Sigmoid colon (tissue), 3 donors: ENCODE measurements around the gene TNFAIP8L3.

Experiments
- CTCF ChIP-seq, 4 experiments: fragments of 450-650 bp in 3 of 4; fragments of 200-600 bp in 1 of 4; IDR thresholded peaks; one replicate each; pipeline ENCODE4 v1.5.1; 2016 to 2019; ENCODE audit warnings: antibody characterized with exemption in 4 of 4, mild to moderate bottlenecking in 3 of 4, moderate library complexity in 2 of 4
- POLR2A ChIP-seq, 2 donors: fragments of 450-650 bp; IDR thresholded peaks; one replicate each; pipeline ENCODE4 v1.6.1; 2016; ENCODE audit warnings: antibody characterized with exemption in 2 of 2, mild to moderate bottlenecking in 2 of 2, moderate library complexity in 2 of 2

DNA sequence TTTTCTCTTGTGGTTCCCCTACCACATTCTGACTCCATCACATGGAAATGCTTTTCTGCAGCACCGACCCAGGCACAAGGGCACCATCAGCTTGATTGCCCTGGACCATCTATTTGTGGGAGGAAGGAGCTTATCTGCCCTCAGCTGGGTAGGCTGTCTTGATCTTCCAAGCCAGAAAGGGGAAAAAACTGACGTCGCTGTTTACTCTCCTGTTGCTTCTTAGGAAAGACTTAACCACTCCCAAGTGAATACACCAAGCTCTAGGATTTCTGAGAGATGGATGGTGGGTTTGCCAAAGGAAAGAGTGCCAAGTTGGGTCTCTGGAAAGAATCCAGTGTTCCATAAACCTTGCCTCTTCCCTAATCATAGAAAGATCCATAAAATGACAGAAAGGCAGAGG, 4.0 kb downstream of the TNFAIP8L3 start:
- TF ChIP-seq CTCF (IDR thresholded peaks at IDR 0.05) = no peak
- TF ChIP-seq POLR2A (IDR thresholded peaks at IDR 0.05) = no peak
